ENCODE measurements around the gene GATAD2A. TPM values are rescaled to one million over a fixed set of nuclear protein-coding genes. Genes with fewer than 3 reads are reported as not detected.
"Not testable (repeated sequence)": the region's sequence is repeated elsewhere in the genome, so short reads cannot be mapped to it uniquely, and the experiment has no call there.

GATAD2A gene
- total RNA-seq, 2 experiments from 2014 or later: 104 to 107 TPM

- TF ChIP-seq CTCF (IDR thresholded peaks at IDR 0.05): no peak
- no peaks in the 10 kb centered on the region for H3K9me3 ChIP-seq (ENCODE audit: control insufficient read depth in 1 of 2, insufficient read depth in 1 of 2, low read length in 2 of 2)
- H3K4me3 ChIP-seq (ENCODE audit: low read length): no peak overlapping the region
- DNase-seq (peak in 1 of 14 experiments; percentile 40), ATAC-seq (ENCODE audit: poor library complexity) (no peak)
- peak overlapping the region; percentile 96 for H3K4me3 Mint-ChIP-seq
- H3K27me3 Mint-ChIP-seq: no peaks in the 10 kb centered on the region
- CTCF ChIA-PET: interaction anchor here (0.9 to 1.2 kb wide), 2 partner anchors 17 to 101 kb away, joined by 3 to 4 read pairs; partner anchors contain the start of gene GATAD2A
- no peaks in the 10 kb centered on the region for H3K27me3 ChIP-seq (ENCODE audit: control insufficient read depth in 1 of 2, insufficient read depth in 2 of 2, low read length in 2 of 2)
- H3K9me3 Mint-ChIP-seq: no peaks in the 10 kb centered on the region
- peaks cover 10% of the 10 kb centered on the region for H3K36me3 Mint-ChIP-seq (ENCODE audit: low read depth)
- H3K27ac Mint-ChIP-seq: peak overlapping the region; percentile 94
- H3K4me1 Mint-ChIP-seq (ENCODE audit: low read depth): peaks cover 67% of the 10 kb centered on the region
- POLR2A ChIA-PET: interaction anchor here (1.0 to 2.7 kb wide), 4 partner anchors 16 to 102 kb away, joined by 3 to 19 read pairs (median 4); partner anchors contain the start of gene GATAD2A
- no peaks in the 10 kb centered on the region for H3K36me3 ChIP-seq (ENCODE audit: insufficient read depth, low read length)
- intact Hi-C loops (cut with DNase I, micrococcal nuclease): loop anchor here in 1 of 2 experiments (5.0 kb wide), 1 partner anchor 103 kb away; no protein-coding TSS in a partner anchor
- peaks cover 79% of the 10 kb centered on the region for H3K4me1 ChIP-seq (ENCODE audit: insufficient read depth, low read length)
- H3K27ac ChIP-seq (ENCODE audit: low read depth in 1 of 2, low read length in 2 of 2): peak overlapping the region; percentile 21 to 48
Observed at GRCh38 chr19:19388568-19389555, 16.6 kb upstream of the GATAD2A start.

GRCh38 chr19:19389683-19390082 is 15.8 kb upstream of the GATAD2A start:
- DNase-seq; H3K27me3 ChIP-seq (ENCODE audit: control insufficient read depth in 1 of 2, insufficient read depth in 2 of 2, low read length in 2 of 2); H3K4me3 Mint-ChIP-seq; H3K9me3 Mint-ChIP-seq; H3K27me3 Mint-ChIP-seq; CTCF ChIA-PET; H3K9me3 ChIP-seq (ENCODE audit: control insufficient read depth in 1 of 2, insufficient read depth in 1 of 2, low read length in 2 of 2); H3K4me3 ChIP-seq (ENCODE audit: low read length); H3K36me3 Mint-ChIP-seq (ENCODE audit: low read depth); H3K27ac Mint-ChIP-seq; ATAC-seq (ENCODE audit: poor library complexity); H3K36me3 ChIP-seq (ENCODE audit: insufficient read depth, low read length): not testable (repeated sequence)
- Histone ChIP-seq H3K4me1 (ENCODE audit: insufficient read depth, low read length) (peaks cover 82% of the 10 kb centered on the region), H3K27ac (ENCODE audit: low read depth in 1 of 2, low read length in 2 of 2) (peak overlapping the region in 1 of 2 donors; percentile 21)
- intact Hi-C loops (cut with DNase I, micrococcal nuclease): loop anchor here in 1 of 2 experiments (5.0 kb wide), 2 partner anchors 103 to 663 kb away; no protein-coding TSS in a partner anchor
- POLR2A ChIA-PET: interaction anchor here (1.4 to 2.7 kb wide), 3 partner anchors 15 to 101 kb away, joined by 3 to 19 read pairs (median 4); partner anchors contain the start of gene GATAD2A
- H3K4me1 Mint-ChIP-seq (ENCODE audit: low read depth): peaks cover 74% of the 10 kb centered on the region

- H3K27me3 ChIP-seq (ENCODE audit: control insufficient read depth in 1 of 2, insufficient read depth in 2 of 2, low read length in 2 of 2); H3K4me3 ChIP-seq (ENCODE audit: low read length); DNase-seq; ATAC-seq (ENCODE audit: poor library complexity); H3K27me3 Mint-ChIP-seq; H3K9me3 ChIP-seq (ENCODE audit: control insufficient read depth in 1 of 2, insufficient read depth in 1 of 2, low read length in 2 of 2); H3K36me3 Mint-ChIP-seq (ENCODE audit: low read depth); H3K9me3 Mint-ChIP-seq; H3K36me3 ChIP-seq (ENCODE audit: insufficient read depth, low read length): not testable (repeated sequence)
- POLR2A ChIA-PET: interaction anchor here (0.6 to 1.7 kb wide), 4 partner anchors 9 to 21 kb away, joined by 3 to 4 read pairs (median 4); partner anchors contain the start of gene GATAD2A
- peak overlapping the region in 1 of 2 donors; percentile 44 for H3K27ac ChIP-seq (ENCODE audit: low read depth in 1 of 2, low read length in 2 of 2)
- CTCF ChIA-PET: interaction anchor here (0.9 kb wide), 1 partner anchor 11 kb away, joined by 3 read pairs; the partner anchor contains the start of gene GATAD2A
- peaks cover 52% of the 10 kb centered on the region for H3K4me1 ChIP-seq (ENCODE audit: insufficient read depth, low read length)
- Mint-ChIP-seq H3K4me3 (peak overlapping the region; percentile 46), H3K27ac (peak overlapping the region; percentile 64), H3K4me1 (ENCODE audit: low read depth) (peaks cover 51% of the 10 kb centered on the region)
- intact Hi-C loops (cut with DNase I, micrococcal nuclease): loop anchor here in 1 of 2 experiments (5.0 kb wide), 1 partner anchor 658 kb away; no protein-coding TSS in a partner anchor
Observed at GRCh38 chr19:19394333-19394732, 11.1 kb upstream of the GATAD2A start.

Measured in CD4-positive, alpha-beta T cell (primary cell).